HepG2 (cell line): Measurements from ENCODE around the gene EPHA10. TPM values are rescaled to one million over a fixed set of nuclear protein-coding genes. Genes with fewer than 3 reads are reported as not detected.

ENCODE experiments used
- GFI1 ChIP-seq: sonication (generic); formaldehyde crosslinking; IDR thresholded peaks from 2 replicates; pipeline ENCODE4 v1.5.0; 2020; ENCODE audit warnings: missing genetic modification reagents, mild to moderate bottlenecking, borderline replicate concordance
- GTF3A ChIP-seq: sonication (generic); formaldehyde crosslinking; conservative IDR thresholded peaks from 2 replicates; pipeline ENCODE4 v1.4.0; 2020; ENCODE audit warnings: mild to moderate bottlenecking, missing genetic modification reagents
- HNRNPK ChIP-seq: fragments of 200-400 bp; formaldehyde crosslinking; IDR thresholded peaks from 2 replicates; pipeline ENCODE4 v1.6.1; 2018; ENCODE audit warnings: low read length, low read depth, moderate library complexity, mild to moderate bottlenecking; ENCODE audit not compliant: poor library complexity, severe bottlenecking
- TBX3 ChIP-seq: fragments of 450-650 bp; IDR thresholded peaks from 2 replicates; pipeline ENCODE4 v1.6.1; 2017; ENCODE audit warnings: antibody characterized with exemption, mild to moderate bottlenecking, inconsistent platforms, borderline replicate concordance
- ZNF230 ChIP-seq: sonication (generic); formaldehyde crosslinking; IDR thresholded peaks from 2 replicates; pipeline ENCODE4 v1.4.0; 2020; ENCODE audit warnings: mild to moderate bottlenecking, missing genetic modification reagents
- ZNF431 ChIP-seq: sonication (generic); formaldehyde crosslinking; IDR thresholded peaks from 2 replicates; pipeline ENCODE4 v1.9.0; 2022; ENCODE audit warnings: missing genetic modification reagents, low read depth, mild to moderate bottlenecking, borderline replicate concordance
- ZNF747 ChIP-seq: sonication (generic); formaldehyde crosslinking; IDR thresholded peaks from 2 replicates; pipeline ENCODE4 v1.8.1; 2023; ENCODE audit warnings: missing genetic modification reagents, mild to moderate bottlenecking, borderline replicate concordance
- polyA plus RNA-seq, 8 experiments: library from polyadenylated mRNA; depleted of rRNA in 3 of 8; stranded (reverse) in 7 of 8; unstranded in 1 of 8; fragments of >200 nt; fragmentation: Illumina TruSeq in 4 of 8; extraction: Trizol in 4 of 8; gene quantifications; 2 replicates each; pipeline versions ENCODE4 v1.2.1 to v1.2.3, GENCODE V29; 2011 to 2016; ENCODE audit warnings: low read depth in 4 of 8, missing spikeins in 1 of 8, mixed read lengths in 1 of 8; ENCODE audit not compliant: insufficient read depth in 1 of 8
- total RNA-seq, 5 experiments: library from RNA; depleted of rRNA; stranded (reverse); fragments of >200 nt; fragmentation: Illumina TruSeq; extraction: Trizol; gene quantifications; 2 replicates each; pipeline ENCODE4 v1.2.3, GENCODE V29; 2016; ENCODE audit warnings: low read depth in 1 of 5
- TF ChIP-seq, protein P1 (sequence below): sonication (generic); formaldehyde crosslinking; IDR thresholded peaks from 2 replicates; pipeline ENCODE4 v1.4.0; 2020; ENCODE audit warnings: mild to moderate bottlenecking, missing genetic modification reagents
- TF ChIP-seq, protein P2 (sequence below): sonication (generic); formaldehyde crosslinking; IDR thresholded peaks from 2 replicates; pipeline ENCODE4 v1.9.0; 2022; ENCODE audit warnings: missing genetic modification reagents, mild to moderate bottlenecking, borderline replicate concordance
- TF ChIP-seq, protein P3 (sequence below), 2 experiments: sonication (generic) in 1 of 2; formaldehyde crosslinking in 1 of 2; IDR thresholded peaks; 2 replicates each; pipeline versions ENCODE4 v1.6.1 to v1.9.0; 2014 to 2022; ENCODE audit warnings: antibody characterized with exemption in 1 of 2, borderline replicate concordance in 1 of 2, inconsistent platforms in 1 of 2, low read depth in 1 of 2, missing genetic modification reagents in 1 of 2
- TF ChIP-seq, protein P4 (sequence below): sonication (generic); formaldehyde crosslinking; conservative IDR thresholded peaks from 2 replicates; pipeline ENCODE4 v1.5.0; 2020; ENCODE audit warnings: missing genetic modification reagents
- TF ChIP-seq, protein P5 (sequence below): sonication (generic); formaldehyde crosslinking; IDR thresholded peaks from 2 replicates; pipeline ENCODE4 v1.4.0; 2020; ENCODE audit warnings: missing genetic modification reagents
- TF ChIP-seq, protein P6 (sequence below): sonication (generic); formaldehyde crosslinking; IDR thresholded peaks from 2 replicates; pipeline ENCODE4 v1.8.0; 2022; ENCODE audit warnings: missing genetic modification reagents, mild to moderate bottlenecking, moderate library complexity, borderline replicate concordance
- TF ChIP-seq, protein P7 (sequence below): fragments of 450-650 bp; IDR thresholded peaks from 2 replicates; pipeline ENCODE4 v1.6.1; 2017

The EPHA10 gene
- total and polyA plus RNA-seq, 2 of the 13 experiments (the other 11 are each of a cell fraction or from before 2014, with no cell fraction given): 0.11 to 0.58 TPM

DNA sequence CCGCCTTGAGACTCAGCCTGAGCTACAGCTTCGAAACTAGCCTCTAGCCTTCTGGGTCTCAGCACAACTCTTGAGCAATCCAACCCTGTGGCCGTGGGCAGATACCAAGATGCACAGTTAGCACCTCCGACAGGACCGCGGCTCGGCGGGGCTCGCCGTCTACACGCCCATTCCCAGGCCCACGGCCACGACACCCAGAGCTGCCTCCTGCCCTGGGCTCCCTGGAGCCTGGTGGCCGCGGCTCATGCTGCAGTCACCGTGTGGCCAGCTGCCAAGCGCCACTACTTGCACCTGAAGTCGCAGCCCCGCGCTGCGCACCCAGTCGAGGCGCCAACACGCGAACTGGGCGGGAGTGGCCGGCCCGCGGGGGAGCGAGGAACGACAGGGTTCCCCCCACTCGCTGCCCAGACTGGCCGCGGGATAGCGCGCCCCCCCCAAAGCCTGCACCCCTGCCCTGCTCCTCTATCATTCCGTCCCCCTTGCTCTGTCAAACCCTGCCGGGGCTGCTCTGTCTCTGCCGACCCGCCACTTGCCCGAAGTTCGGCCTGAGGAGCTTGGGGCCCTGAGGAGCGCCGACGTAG lies 73.3 kb downstream of the EPHA10 start (continued):
- TF ChIP-seq, protein P1, sequence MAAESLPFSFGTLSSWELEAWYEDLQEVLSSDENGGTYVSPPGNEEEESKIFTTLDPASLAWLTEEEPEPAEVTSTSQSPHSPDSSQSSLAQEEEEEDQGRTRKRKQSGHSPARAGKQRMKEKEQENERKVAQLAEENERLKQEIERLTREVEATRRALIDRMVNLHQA: no peak
- no peak for TF ChIP-seq ZNF431 (CRISPR knock-in tag)
- TF ChIP-seq ZNF747: no peak
- TF ChIP-seq, protein P2, sequence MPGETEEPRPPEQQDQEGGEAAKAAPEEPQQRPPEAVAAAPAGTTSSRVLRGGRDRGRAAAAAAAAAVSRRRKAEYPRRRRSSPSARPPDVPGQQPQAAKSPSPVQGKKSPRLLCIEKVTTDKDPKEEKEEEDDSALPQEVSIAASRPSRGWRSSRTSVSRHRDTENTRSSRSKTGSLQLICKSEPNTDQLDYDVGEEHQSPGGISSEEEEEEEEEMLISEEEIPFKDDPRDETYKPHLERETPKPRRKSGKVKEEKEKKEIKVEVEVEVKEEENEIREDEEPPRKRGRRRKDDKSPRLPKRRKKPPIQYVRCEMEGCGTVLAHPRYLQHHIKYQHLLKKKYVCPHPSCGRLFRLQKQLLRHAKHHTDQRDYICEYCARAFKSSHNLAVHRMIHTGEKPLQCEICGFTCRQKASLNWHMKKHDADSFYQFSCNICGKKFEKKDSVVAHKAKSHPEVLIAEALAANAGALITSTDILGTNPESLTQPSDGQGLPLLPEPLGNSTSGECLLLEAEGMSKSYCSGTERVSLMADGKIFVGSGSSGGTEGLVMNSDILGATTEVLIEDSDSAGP (CRISPR knock-in tag): no peak
- TF ChIP-seq ZNF230 (CRISPR knock-in tag): 0 out of 2 replicates have a peak, but pooled peaks have one; percentile 10
- TF ChIP-seq, protein P3, sequence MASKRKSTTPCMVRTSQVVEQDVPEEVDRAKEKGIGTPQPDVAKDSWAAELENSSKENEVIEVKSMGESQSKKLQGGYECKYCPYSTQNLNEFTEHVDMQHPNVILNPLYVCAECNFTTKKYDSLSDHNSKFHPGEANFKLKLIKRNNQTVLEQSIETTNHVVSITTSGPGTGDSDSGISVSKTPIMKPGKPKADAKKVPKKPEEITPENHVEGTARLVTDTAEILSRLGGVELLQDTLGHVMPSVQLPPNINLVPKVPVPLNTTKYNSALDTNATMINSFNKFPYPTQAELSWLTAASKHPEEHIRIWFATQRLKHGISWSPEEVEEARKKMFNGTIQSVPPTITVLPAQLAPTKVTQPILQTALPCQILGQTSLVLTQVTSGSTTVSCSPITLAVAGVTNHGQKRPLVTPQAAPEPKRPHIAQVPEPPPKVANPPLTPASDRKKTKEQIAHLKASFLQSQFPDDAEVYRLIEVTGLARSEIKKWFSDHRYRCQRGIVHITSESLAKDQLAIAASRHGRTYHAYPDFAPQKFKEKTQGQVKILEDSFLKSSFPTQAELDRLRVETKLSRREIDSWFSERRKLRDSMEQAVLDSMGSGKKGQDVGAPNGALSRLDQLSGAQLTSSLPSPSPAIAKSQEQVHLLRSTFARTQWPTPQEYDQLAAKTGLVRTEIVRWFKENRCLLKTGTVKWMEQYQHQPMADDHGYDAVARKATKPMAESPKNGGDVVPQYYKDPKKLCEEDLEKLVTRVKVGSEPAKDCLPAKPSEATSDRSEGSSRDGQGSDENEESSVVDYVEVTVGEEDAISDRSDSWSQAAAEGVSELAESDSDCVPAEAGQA (IDR thresholded peaks at IDR 0.05; ENCODE audit: low read depth): no peak
- TF ChIP-seq, protein P3 (CRISPR knock-in tag; IDR thresholded peaks at IDR 0.05; ENCODE audit: borderline replicate concordance): no peak
- TF ChIP-seq TBX3: no peak
- no peak for TF ChIP-seq HNRNPK
- TF ChIP-seq, protein P4, sequence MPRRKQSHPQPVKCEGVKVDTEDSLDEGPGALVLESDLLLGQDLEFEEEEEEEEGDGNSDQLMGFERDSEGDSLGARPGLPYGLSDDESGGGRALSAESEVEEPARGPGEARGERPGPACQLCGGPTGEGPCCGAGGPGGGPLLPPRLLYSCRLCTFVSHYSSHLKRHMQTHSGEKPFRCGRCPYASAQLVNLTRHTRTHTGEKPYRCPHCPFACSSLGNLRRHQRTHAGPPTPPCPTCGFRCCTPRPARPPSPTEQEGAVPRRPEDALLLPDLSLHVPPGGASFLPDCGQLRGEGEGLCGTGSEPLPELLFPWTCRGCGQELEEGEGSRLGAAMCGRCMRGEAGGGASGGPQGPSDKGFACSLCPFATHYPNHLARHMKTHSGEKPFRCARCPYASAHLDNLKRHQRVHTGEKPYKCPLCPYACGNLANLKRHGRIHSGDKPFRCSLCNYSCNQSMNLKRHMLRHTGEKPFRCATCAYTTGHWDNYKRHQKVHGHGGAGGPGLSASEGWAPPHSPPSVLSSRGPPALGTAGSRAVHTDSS (CRISPR knock-in tag): no peak
- TF ChIP-seq, protein P5, sequence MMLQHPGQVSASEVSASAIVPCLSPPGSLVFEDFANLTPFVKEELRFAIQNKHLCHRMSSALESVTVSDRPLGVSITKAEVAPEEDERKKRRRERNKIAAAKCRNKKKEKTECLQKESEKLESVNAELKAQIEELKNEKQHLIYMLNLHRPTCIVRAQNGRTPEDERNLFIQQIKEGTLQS (CRISPR knock-in tag): 0 out of 2 replicates have a peak, but pooled peaks have one; percentile 31
- no peak for TF ChIP-seq GFI1
- no peak for TF ChIP-seq GTF3A (CRISPR knock-in tag)
- TF ChIP-seq, protein P6, sequence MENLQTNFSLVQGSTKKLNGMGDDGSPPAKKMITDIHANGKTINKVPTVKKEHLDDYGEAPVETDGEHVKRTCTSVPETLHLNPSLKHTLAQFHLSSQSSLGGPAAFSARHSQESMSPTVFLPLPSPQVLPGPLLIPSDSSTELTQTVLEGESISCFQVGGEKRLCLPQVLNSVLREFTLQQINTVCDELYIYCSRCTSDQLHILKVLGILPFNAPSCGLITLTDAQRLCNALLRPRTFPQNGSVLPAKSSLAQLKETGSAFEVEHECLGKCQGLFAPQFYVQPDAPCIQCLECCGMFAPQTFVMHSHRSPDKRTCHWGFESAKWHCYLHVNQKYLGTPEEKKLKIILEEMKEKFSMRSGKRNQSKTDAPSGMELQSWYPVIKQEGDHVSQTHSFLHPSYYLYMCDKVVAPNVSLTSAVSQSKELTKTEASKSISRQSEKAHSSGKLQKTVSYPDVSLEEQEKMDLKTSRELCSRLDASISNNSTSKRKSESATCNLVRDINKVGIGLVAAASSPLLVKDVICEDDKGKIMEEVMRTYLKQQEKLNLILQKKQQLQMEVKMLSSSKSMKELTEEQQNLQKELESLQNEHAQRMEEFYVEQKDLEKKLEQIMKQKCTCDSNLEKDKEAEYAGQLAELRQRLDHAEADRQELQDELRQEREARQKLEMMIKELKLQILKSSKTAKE (CRISPR knock-in tag): no peak; the same call in 1 of the 2 replicates
- TF ChIP-seq, protein P7, sequence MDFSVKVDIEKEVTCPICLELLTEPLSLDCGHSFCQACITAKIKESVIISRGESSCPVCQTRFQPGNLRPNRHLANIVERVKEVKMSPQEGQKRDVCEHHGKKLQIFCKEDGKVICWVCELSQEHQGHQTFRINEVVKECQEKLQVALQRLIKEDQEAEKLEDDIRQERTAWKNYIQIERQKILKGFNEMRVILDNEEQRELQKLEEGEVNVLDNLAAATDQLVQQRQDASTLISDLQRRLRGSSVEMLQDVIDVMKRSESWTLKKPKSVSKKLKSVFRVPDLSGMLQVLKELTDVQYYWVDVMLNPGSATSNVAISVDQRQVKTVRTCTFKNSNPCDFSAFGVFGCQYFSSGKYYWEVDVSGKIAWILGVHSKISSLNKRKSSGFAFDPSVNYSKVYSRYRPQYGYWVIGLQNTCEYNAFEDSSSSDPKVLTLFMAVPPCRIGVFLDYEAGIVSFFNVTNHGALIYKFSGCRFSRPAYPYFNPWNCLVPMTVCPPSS: no peak
